NCI-H510A (cell line): ENCODE results near the gene ARL14EP.

Experiments used
- DNase-seq: peaks from one replicate; lab custom pipeline; 2025; lab: John Stamatoyannopoulos, UW

ARL14EP gene

GRCh38 chr11:30326906-30327305 lies 4.0 kb downstream of the ARL14EP start:
- DNase-seq = no peak

- DNase-seq = no peak
Measured at GRCh38 chr11:30328681-30329080, 5.8 kb downstream of the ARL14EP start.

- DNase-seq = no peak
Measured at GRCh38 chr11:30329150-30329940, 6.4 kb downstream of the ARL14EP start.

- no peak for DNase-seq
Measured at GRCh38 chr11:30333405-30333804, 10.5 kb downstream of the ARL14EP start.

- no peak for DNase-seq
Measured at GRCh38 chr11:30342736-30343166, 19.8 kb downstream of the ARL14EP start.

- no peak for DNase-seq
Measured at GRCh38 chr11:30344085-30344484, 21.2 kb downstream of the ARL14EP start.

- no peak for DNase-seq
Measured at GRCh38 chr11:30345644-30346043, 22.7 kb downstream of the ARL14EP start.

- no peak for DNase-seq
Measured at GRCh38 chr11:30346068-30346688, 23.3 kb downstream of the ARL14EP start.

- no peak for DNase-seq
Measured at GRCh38 chr11:30348035-30348434, 25.1 kb downstream of the ARL14EP start.

GRCh38 chr11:30349885-30350284 lies 27.0 kb downstream of the ARL14EP start:
- no peak for DNase-seq

GRCh38 chr11:30350384-30350783 lies 27.5 kb downstream of the ARL14EP start:
- no peak for DNase-seq

GRCh38 chr11:30351061-30351460 lies 28.2 kb downstream of the ARL14EP start:
- DNase-seq = no peak

GRCh38 chr11:30356391-30356790 lies 33.5 kb downstream of the ARL14EP start:
- no peak for DNase-seq

- no peak for DNase-seq
Measured at GRCh38 chr11:30357872-30358271, 35.0 kb downstream of the ARL14EP start.

GRCh38 chr11:30358536-30358935 lies 35.6 kb downstream of the ARL14EP start:
- DNase-seq = no peak

GRCh38 chr11:30360741-30361140 lies 37.8 kb downstream of the ARL14EP start:
- DNase-seq = no peak

- no peak for DNase-seq
Measured at GRCh38 chr11:30364139-30364836, 41.4 kb downstream of the ARL14EP start.

GRCh38 chr11:30364837-30365482 lies 42.1 kb downstream of the ARL14EP start:
- DNase-seq = no peak

- no peak for DNase-seq
Measured at GRCh38 chr11:30365793-30366517, 43.1 kb downstream of the ARL14EP start.

- no peak for DNase-seq
Measured at GRCh38 chr11:30368394-30368793, 45.5 kb downstream of the ARL14EP start.

- DNase-seq = no peak
Measured at GRCh38 chr11:30370164-30370563, 47.3 kb downstream of the ARL14EP start.

- DNase-seq = no peak
Measured at GRCh38 chr11:30377347-30377746, 54.4 kb downstream of the ARL14EP start.
